ENCODE results near the gene MPHOSPH8. TPM values are rescaled to one million over a fixed set of nuclear protein-coding genes. Genes with fewer than 3 reads are reported as not detected.
A peak's percentile ranks its signal among the peaks of the same experiment; 100 is the strongest.
"Not testable (repeated sequence)": the region's sequence is repeated elsewhere in the genome, so short reads cannot be mapped to it uniquely, and the experiment has no call there.

MPHOSPH8 gene
- total RNA-seq, 1 experiment from 2014 or later, result 17.5 TPM

GRCh38 chr13:19709782-19710181 lies 76.3 kb downstream of the MPHOSPH8 start:
- H3K36me3 Mint-ChIP-seq (ENCODE audit: insufficient read depth, unreplicated experiment); H3K9me3 Mint-ChIP-seq (ENCODE audit: low read depth, unreplicated experiment); H3K27me3 Mint-ChIP-seq (ENCODE audit: unreplicated experiment); CTCF ChIA-PET; H3K27ac Mint-ChIP-seq (ENCODE audit: unreplicated experiment); H3K4me1 Mint-ChIP-seq (ENCODE audit: low read depth, unreplicated experiment); BruUV-seq (replicated peaks); DNase-seq; H3K4me3 Mint-ChIP-seq (ENCODE audit: low read depth, unreplicated experiment): not testable (repeated sequence)
- intact Hi-C loops (cut with micrococcal nuclease; ENCODE audit: unreplicated experiment), result loop anchor here (10.0 kb wide), 1 partner anchor 505 kb away; no protein-coding TSS in a partner anchor

- no peaks in the 10 kb centered on the region for H3K9me3 Mint-ChIP-seq (ENCODE audit: low read depth, unreplicated experiment)
- H3K36me3 Mint-ChIP-seq (ENCODE audit: insufficient read depth, unreplicated experiment), result peaks cover 11% of the 10 kb centered on the region
- intact Hi-C loops (cut with micrococcal nuclease; ENCODE audit: unreplicated experiment), result no loop called here
- no TSS peak for BruUV-seq (replicated peaks)
- TF ChIP-seq CTCF (IDR thresholded peaks at IDR 0.05; ENCODE audit: unreplicated experiment), result no peak
- CTCF ChIA-PET, result no interaction called here
- no peak overlapping the region for H3K27ac Mint-ChIP-seq (ENCODE audit: unreplicated experiment)
- DNase-seq, result no peak
- H3K27me3 Mint-ChIP-seq (ENCODE audit: unreplicated experiment), result no peaks in the 10 kb centered on the region
- H3K4me3 Mint-ChIP-seq (ENCODE audit: low read depth, unreplicated experiment), result no peak overlapping the region
- no peaks in the 10 kb centered on the region for H3K4me1 Mint-ChIP-seq (ENCODE audit: low read depth, unreplicated experiment)
These were observed 79.9 kb downstream of the MPHOSPH8 start for GRCh38 chr13:19713186-19713965.

GRCh38 chr13:19720039-19720438 lies 86.6 kb downstream of the MPHOSPH8 start:
- Mint-ChIP-seq H3K4me3 (ENCODE audit: low read depth, unreplicated experiment) (no peak overlapping the region), H3K27me3 (ENCODE audit: unreplicated experiment) (no peaks in the 10 kb centered on the region), H3K4me1 (ENCODE audit: low read depth, unreplicated experiment) (no peaks in the 10 kb centered on the region), H3K27ac (ENCODE audit: unreplicated experiment) (no peak overlapping the region), H3K36me3 (ENCODE audit: insufficient read depth, unreplicated experiment) (peaks cover 17% of the 10 kb centered on the region), H3K9me3 (ENCODE audit: low read depth, unreplicated experiment) (no peaks in the 10 kb centered on the region)
- TSS peak; percentile 14 for BruUV-seq (replicated peaks)
- CTCF ChIA-PET, result no interaction called here
- intact Hi-C loops (cut with micrococcal nuclease; ENCODE audit: unreplicated experiment), result no loop called here
- no peak for DNase-seq
- no peak for TF ChIP-seq CTCF (IDR thresholded peaks at IDR 0.05; ENCODE audit: unreplicated experiment)

Other genes starting within 250 kb of the MPHOSPH8 start
- gene TPTE2, start 72.1 kb upstream of the MPHOSPH8 start, total RNA-seq (2022), result not detected in 2 replicates
- 60.7 and 62.3 TPM in 2 replicates for gene PSPC1, start 149.3 kb downstream of the MPHOSPH8 start, total RNA-seq (2022)
- 8.6 and 10.6 TPM in 2 replicates for gene ZMYM5, start 230.0 kb downstream of the MPHOSPH8 start, total RNA-seq (2022)